ACC112 (cell line): ENCODE data around the gene MAGED2.
"Not testable (repeated sequence)": the region's sequence is repeated elsewhere in the genome, so short reads cannot be mapped to it uniquely, and the experiment has no call there.

Source experiments
- H2AFZ ChIP-seq: fragments of 200-600 bp; sonication (generic); one replicate; pipeline ENCODE4 v1.6.0; 2017; ENCODE audit warnings: antibody characterized with exemption, low read length; ENCODE audit not compliant: unreplicated experiment
- H3K27ac ChIP-seq: fragments of 200-600 bp; sonication (generic); 2 replicates; pipeline ENCODE4 v1.5.1; 2014; ENCODE audit warnings: low read depth, mild to moderate bottlenecking, antibody characterized with exemption, low read length, moderate library complexity
- H3K27me3 ChIP-seq: fragments of 200-600 bp; sonication (generic); 2 replicates; pipeline ENCODE4 v1.6.1; 2014; ENCODE audit warnings: mild to moderate bottlenecking, antibody characterized with exemption, low read length, moderate library complexity, mixed read lengths; ENCODE audit not compliant: insufficient read depth
- H3K36me3 ChIP-seq: fragments of 200-600 bp; sonication (generic); 2 replicates; pipeline ENCODE4 v1.6.1; 2016; ENCODE audit warnings: mild to moderate bottlenecking, antibody characterized with exemption, low read length, moderate library complexity, mixed read lengths; ENCODE audit not compliant: insufficient read depth
- H3K4me1 ChIP-seq: fragments of 200-600 bp; sonication (generic); one replicate; pipeline ENCODE4 v1.6.1; 2016; ENCODE audit warnings: low read length, mixed read lengths; ENCODE audit not compliant: insufficient read depth, unreplicated experiment, control insufficient read depth
- H3K4me3 ChIP-seq: fragments of 200-600 bp; sonication (generic); 2 replicates; pipeline ENCODE4 v1.5.1; 2014; ENCODE audit warnings: mild to moderate bottlenecking, low read depth, low read length
- H3K79me2 ChIP-seq: fragments of 200-600 bp; sonication (generic); one replicate; pipeline ENCODE4 v1.6.0; 2016; ENCODE audit warnings: low read length; ENCODE audit not compliant: control insufficient read depth, unreplicated experiment, insufficient read depth

Gene MAGED2

DNA sequence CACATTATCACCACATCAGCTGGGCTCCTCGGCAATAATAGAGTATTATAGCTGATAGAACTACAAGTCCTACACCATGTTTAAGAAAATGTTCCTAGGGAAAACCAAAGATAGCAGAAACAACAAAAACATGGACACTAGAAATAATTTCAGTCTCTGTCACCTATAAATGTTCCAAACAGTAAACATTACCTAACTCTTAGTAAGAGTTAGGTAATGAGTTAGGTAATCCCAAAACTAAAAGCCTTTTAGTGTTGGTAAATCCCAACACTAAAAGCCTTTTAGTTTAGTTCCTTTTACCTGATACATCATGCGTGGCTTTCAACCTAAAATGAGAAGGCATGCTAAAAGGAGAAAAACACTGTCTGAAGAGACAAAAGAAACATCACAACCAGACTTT, 35.5 kb downstream of the MAGED2 start:
- no peak overlapping the region for H2AFZ ChIP-seq
- no peak overlapping the region for H3K27ac ChIP-seq
- no peaks in the 10 kb centered on the region for H3K4me1 ChIP-seq
- no peaks in the 10 kb centered on the region for H3K79me2 ChIP-seq
- H3K36me3 ChIP-seq: no peaks in the 10 kb centered on the region
- H3K27me3 ChIP-seq: no peaks in the 10 kb centered on the region
- no peak overlapping the region for H3K4me3 ChIP-seq

GRCh38 chrX:54847700-54848099, 40.2 kb downstream of the MAGED2 start:
- H3K79me2 ChIP-seq, H3K4me1 ChIP-seq, H2AFZ ChIP-seq, H3K27me3 ChIP-seq, H3K27ac ChIP-seq, H3K36me3 ChIP-seq, H3K4me3 ChIP-seq: not testable (repeated sequence)

DNA sequence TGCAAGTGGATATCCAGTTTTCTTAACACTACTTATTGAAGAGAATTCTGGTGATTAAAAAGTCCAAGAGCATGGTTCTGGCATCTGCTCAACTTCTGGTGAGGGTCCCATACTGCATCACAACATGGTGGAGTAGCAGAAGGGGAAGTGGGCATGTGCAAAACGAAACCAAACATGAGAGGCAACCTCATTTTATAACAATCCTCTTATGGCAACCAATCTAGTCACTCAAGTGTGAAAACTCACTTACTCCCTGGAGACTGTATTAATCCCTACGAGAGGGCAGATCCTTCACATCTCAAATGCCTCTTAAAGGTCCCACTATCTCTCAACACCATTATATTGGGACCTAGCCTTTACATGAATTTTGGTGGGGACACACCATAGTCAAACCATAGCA, 57.7 kb downstream of the MAGED2 start:
- Histone ChIP-seq H2AFZ (no peak overlapping the region), H3K36me3 (no peaks in the 10 kb centered on the region), H3K79me2 (no peaks in the 10 kb centered on the region), H3K4me3 (no peak overlapping the region), H3K27me3 (no peaks in the 10 kb centered on the region), H3K4me1 (no peaks in the 10 kb centered on the region), H3K27ac (no peak overlapping the region)
